GM12891 (cell line): ENCODE measurements around the gene BABAM2.

ENCODE experiments used
- POLR2A ChIP-seq: IDR thresholded peaks from 2 replicates; pipeline ENCODE4 v1.6.1; 2011; ENCODE audit warnings: low read depth, low read length, control low read depth
- POLR2AphosphoS5 ChIP-seq: IDR thresholded peaks from 2 replicates; pipeline ENCODE4 v1.6.1; 2011; ENCODE audit warnings: low read depth, low read length, control low read depth
- SPI1 ChIP-seq: IDR thresholded peaks from 2 replicates; pipeline ENCODE4 v1.6.1; 2011; ENCODE audit warnings: low read depth, low read length, control low read depth
- TAF1 ChIP-seq: IDR thresholded peaks from 2 replicates; pipeline ENCODE4 v1.6.1; 2011; ENCODE audit warnings: low read depth, low read length, control low read depth

- TF ChIP-seq TAF1, result no peak
- no peak for TF ChIP-seq POLR2A
- no peak for TF ChIP-seq POLR2AphosphoS5
- no peak for TF ChIP-seq SPI1
Measured at GRCh38 chr2:28361991-28362710, 471.6 kb downstream of the BABAM2 start.
